Medulla oblongata (tissue), 1 donor: ENCODE results near the gene AUNIP.
A peak's percentile ranks its signal among the peaks of the same experiment; 100 is the strongest.

Experiments used
- DNase-seq: peaks from one replicate; pipeline ENCODE4 v3.0.0-alpha.2; 2015; ENCODE audit errors: extremely low spot score

Gene AUNIP

DNA sequence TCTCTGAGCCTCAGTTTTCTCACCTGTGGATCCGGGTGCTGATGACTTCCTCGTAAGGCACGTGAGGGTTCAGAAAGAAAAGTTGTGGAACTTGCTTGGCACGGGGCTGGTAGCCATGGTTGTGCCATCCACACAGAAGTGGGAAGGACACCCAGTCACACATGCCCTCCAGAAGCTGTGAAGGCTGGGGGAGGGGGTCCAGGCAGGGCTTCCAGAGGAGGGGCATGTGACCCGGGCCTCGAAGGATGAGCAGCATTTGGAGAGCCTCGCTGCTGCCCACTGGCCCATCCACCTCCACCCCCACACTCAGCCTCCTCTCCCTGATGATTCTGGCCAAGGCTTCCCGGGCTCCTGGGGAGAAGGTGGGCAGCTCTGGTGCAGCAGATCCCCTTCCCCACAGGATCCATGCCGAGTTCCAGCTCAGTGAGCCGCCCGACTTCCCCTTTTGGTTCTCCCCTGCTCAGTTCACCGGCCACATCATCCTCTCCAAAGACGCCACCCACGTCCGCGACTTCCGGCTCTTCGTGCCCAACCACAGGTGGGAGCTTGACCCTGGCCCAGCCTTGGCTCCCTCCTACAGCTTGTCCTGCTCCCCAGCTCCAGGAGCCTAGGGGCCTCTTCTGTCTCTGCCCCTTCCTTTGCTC lies 49.9 kb downstream of the AUNIP start:
- no peak for DNase-seq

DNA sequence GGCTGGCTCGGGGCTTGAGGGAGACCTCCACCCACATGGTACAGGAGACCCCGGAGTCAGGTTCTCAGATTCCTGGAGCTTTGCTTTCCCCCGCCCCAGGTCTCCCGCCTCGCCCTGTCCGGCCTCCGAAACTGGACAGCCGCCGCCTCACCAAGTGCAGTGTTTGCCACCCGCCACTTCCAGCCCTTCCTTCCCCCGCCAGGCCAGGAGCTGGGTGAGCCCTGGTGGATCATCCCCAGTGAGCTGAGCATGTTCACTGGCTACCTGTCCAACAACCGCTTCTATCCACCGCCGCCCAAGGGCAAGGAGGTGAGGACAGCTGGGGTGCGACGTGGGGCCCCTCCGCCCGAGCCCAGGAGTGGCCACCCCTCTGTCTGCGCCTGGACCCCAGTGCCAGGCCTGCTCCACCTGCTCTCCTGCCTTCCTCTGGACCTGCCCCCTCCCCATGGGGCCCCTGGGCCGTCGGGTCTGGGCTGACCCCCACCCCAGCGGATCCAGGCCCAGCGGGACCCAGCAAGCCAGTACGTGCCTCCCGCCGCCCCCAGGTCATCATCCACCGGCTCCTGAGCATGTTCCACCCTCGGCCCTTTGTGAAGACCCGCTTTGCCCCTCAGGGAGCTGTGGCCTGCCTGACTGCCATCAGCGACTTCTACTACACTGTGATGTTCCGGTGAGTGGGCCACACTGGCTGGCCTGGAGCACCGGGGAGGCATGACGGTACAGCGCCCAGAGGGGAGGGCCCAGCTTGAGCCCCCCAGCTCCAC lies 50.6 kb downstream of the AUNIP start:
- DNase-seq = no peak

GRCh38 chr1:25807480-25808390 lies 51.5 kb downstream of the AUNIP start:
- no peak for DNase-seq

DNA sequence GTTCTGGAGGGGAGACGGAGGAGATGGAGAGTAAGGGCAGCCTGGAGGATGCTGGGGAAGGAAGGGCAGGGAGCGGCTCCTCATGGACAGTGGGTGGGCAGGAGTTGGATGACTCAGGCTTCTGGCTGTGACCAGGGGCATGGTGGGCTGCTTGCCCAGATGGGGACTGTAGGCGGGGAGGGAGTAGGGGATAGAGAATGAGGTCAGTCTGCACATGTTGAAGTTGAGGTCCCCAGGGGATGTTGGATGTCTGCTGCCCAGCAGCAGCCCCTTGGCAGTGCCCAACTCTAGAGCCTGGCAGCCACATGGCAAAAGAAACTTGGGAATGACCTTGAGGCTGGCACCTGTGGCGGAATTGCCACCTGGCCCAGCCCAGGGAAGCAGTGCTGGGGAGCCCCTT lies 52.8 kb downstream of the AUNIP start:
- peak; percentile 53 for DNase-seq

DNA sequence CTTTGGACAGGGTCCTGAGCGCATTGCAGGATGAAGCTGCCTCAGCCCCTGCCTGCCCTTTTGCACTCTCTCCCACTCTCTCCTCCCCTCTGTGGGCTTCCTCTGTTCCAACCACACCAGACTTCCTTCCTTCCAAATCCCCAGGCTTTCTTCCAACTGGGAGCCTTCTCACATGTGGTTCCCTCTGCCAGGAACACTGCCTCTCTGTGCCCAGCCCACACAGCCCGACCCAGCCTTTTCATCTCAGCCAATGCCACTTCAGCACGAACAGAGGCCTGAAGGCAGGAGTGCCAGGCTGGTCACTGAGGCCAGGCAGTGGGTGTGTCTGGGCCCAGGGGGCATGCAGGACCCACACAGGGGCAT lies 53.4 kb downstream of the AUNIP start:
- DNase-seq = peak; percentile 85

GRCh38 chr1:25804964-25805862 lies 54.0 kb downstream of the AUNIP start:
- no peak for DNase-seq

DNA sequence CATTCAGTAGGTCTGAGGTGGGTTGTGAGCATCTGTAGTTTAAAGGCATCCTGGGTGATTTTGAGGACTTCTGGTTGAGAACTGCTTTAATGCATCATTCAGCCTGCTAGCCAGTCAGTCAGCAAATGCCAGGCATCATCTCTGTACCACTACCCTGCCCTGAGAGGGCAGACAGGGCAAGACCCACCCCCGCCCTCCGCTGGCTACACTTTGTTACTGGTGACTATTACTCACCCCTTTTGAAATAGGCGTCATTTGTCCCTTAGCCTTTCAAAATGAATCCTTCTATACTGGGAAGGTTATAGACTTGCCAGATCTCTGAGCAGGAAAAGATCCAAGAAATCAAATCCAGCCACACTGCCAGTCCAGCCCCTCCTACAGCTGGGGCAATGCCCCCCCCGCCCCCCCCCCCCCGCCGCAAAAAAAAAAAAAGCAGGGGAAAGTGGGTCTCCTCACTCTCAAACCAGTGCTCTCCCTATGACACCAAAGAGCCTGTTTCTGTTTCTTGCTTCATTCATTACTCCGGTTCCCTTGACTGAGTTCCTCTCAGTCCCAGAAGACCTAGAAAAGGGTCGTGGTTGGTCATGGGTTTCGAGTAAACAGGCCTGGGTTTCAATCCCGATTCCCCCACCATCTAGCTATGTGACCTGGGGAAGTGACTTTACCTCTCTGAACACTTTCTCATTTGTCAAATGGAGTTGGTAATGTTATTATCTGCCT lies 54.9 kb downstream of the AUNIP start:
- no peak for DNase-seq

GRCh38 chr1:25803368-25803767 lies 55.9 kb downstream of the AUNIP start:
- DNase-seq = no peak

GRCh38 chr1:25802915-25803314 lies 56.3 kb downstream of the AUNIP start:
- DNase-seq = no peak

GRCh38 chr1:25800703-25801377 lies 58.4 kb downstream of the AUNIP start:
- no peak for DNase-seq

GRCh38 chr1:25799935-25800702 lies 59.1 kb downstream of the AUNIP start, which contains the start of gene SELENON:
Gene SELENON, plus strand, starts transcription at chr1:25800193. Its CDS starts 38 bp downstream, at chr1:25800231.
- DNase-seq = no peak

GRCh38 chr1:25799352-25799934 lies 59.8 kb downstream of the AUNIP start:
- DNase-seq = no peak

- DNase-seq = no peak
Measured at GRCh38 chr1:25798666-25799351, 60.4 kb downstream of the AUNIP start.

- no peak for DNase-seq
Measured at GRCh38 chr1:25797939-25798338, 61.3 kb downstream of the AUNIP start.

- DNase-seq = peak; percentile 91
Measured at GRCh38 chr1:25796811-25797458, 62.3 kb downstream of the AUNIP start.

DNA sequence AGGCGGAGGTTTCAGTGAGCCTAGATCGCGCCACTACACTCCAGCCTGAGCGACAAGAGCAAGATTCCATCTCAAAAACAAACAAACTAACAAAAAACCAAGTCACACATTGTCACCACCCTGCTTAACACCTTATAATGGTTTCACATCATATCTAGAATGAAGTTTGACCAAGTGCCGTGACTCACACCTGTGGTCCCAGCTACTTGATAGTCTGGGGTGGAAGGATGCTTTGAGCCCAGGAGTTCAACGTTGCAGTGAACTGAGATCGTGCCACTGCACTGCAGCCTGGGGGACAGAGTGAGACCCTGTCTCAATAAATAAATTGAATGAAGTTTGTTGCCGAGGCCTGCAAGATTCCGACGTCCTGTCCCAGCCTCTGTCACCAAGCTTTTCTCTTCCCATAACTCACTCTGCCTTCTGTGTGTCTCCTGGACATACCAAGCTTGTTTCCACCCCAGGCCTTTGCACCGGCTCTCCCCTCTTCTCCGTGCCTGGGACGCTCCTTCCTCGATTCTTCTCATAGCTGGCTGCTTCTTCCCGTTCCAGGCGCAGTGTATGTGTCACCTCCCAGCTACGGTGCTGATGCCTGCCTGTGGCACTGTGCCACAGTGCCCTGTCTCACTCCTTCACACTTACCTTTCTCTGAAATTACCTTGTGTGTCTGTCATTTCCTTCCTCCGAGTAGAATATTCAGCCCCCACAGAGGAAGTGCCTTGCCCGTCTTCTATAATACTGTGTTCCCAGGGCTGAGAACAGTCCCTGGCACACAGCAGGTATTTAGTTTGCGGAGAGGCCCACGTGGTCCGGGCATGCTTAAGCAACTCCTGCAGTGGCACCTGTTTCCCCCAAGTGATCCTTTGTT lies 63.1 kb downstream of the AUNIP start:
- no peak for DNase-seq

GRCh38 chr1:25795211-25795610 lies 64.0 kb downstream of the AUNIP start:
- no peak for DNase-seq
